ENCODE data around the gene LCNL1. TPM values are rescaled to one million over a fixed set of nuclear protein-coding genes. Genes with fewer than 3 reads are reported as not detected.
"Not testable (repeated sequence)": the region's sequence is repeated elsewhere in the genome, so short reads cannot be mapped to it uniquely, and the experiment has no call there.

The LCNL1 gene
- total RNA-seq, 2 experiments from 2014 or later, result 0.48 to 0.67 TPM

DNA sequence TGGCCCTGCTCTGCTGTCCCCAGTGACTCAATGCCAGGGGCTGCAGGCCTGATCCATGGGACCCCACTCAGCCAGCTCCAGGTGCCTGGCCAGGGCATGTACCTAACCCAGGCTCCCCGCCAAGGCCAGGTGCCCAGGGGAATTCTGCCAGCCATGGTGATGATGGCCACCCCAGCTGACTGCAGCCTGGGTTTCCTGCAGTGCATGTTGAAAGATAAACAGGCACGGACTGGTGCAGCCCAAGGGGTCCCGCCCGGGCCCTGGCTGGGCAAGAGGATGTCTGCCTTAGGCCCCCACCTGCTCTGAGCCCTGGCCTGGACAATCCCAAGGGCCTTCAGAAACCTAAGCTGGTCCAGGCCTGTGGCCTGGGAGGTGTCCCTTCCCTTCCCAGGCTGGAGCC is 44.0 kb downstream of the LCNL1 start:
- H3K27ac Mint-ChIP-seq, result no peak overlapping the region

DNA sequence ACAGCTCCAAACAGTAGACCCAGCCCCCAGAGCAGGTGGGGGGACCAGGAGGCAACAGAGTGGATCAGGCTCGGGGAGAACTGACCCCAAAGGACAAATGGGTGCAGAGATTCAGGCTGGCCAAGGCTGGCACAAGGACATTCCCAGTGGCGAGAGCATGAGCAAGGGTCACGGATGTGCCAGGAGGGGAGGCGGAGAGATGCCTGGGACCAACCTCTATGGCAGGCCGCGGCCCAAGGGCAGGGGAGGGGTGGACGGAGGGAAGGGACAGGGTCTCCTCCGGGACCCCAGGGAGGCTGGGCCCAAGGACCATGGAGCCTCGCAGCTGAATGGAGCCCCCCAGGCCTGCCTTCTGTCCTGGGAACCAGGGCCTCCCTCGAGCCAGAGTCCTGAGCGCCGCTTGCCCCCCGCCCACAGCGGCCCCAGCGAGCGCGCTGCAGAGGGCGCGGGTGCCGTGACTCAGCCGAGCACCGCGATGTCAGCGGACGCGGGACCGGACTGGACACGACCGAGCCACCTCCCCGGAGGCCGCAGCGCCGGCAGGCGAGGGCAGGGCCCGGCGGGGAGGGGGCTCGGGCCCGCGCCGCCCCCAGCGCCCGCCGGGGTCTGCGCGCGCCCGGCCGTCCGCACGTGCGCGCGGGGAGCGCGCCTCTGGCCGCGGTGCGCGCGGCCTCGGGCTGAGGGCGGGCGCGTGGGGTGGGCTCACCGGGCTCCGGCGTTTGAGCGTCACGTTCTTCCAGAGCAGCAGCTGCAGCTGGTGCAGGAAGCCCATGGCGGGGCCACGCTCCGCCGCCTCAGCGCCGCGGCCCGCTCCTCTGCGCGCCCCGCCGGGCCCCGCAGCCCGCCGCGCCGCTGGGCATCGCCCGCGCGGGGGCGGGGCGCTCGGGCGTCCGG is 44.8 kb downstream of the LCNL1 start, which contains the start of gene ABCA2:
TSS of gene ABCA2 (minus strand) at position 869 of the 894 bp plus-strand sequence. CDS start at position 772, 97 bp downstream.
- ChIA-PET CTCF (interaction anchor here (1.0 to 14.0 kb wide), 19 partner anchors 8 to 237 kb away, joined by 3 to 157 read pairs (median 5); partner anchors contain the start of genes AJM1, C8G, NPDC1 and PAXX), POLR2A (interaction anchor here (0.6 kb wide), 1 partner anchor 74 kb away, joined by 3 read pairs; no protein-coding TSS in a partner anchor)
- Mint-ChIP-seq H3K4me3 (peak within 1 kb of the TSS; percentile 76), H3K9me3 (no peaks in the 10 kb centered on the region), H3K36me3 (ENCODE audit: low read depth) (peaks cover 2% of the 10 kb centered on the region), H3K4me1 (peaks cover 46% of the 10 kb centered on the region), H3K27ac (peak within 1 kb of the TSS; percentile 87), H3K27me3 (no peaks in the 10 kb centered on the region)
- no peak for DNase-seq

More for the DNA sequence above, 44.0 kb downstream of the LCNL1 start:
- Mint-ChIP-seq H3K36me3 (ENCODE audit: low read depth) (peaks cover 5% of the 10 kb centered on the region), H3K9me3 (no peaks in the 10 kb centered on the region), H3K27me3 (no peaks in the 10 kb centered on the region), H3K4me1 (peaks cover 42% of the 10 kb centered on the region), H3K4me3 (peak overlapping the region; percentile 76)
- DNase-seq, result no peak
- POLR2A ChIA-PET, result interaction anchor here (0.6 kb wide), 1 partner anchor 73 kb away, joined by 3 read pairs; no protein-coding TSS in a partner anchor
- CTCF ChIA-PET, result interaction anchor here (1.0 to 7.4 kb wide), 9 partner anchors 9 to 234 kb away, joined by 3 to 59 read pairs (median 4); partner anchors contain the start of genes C8G and MAN1B1

DNA sequence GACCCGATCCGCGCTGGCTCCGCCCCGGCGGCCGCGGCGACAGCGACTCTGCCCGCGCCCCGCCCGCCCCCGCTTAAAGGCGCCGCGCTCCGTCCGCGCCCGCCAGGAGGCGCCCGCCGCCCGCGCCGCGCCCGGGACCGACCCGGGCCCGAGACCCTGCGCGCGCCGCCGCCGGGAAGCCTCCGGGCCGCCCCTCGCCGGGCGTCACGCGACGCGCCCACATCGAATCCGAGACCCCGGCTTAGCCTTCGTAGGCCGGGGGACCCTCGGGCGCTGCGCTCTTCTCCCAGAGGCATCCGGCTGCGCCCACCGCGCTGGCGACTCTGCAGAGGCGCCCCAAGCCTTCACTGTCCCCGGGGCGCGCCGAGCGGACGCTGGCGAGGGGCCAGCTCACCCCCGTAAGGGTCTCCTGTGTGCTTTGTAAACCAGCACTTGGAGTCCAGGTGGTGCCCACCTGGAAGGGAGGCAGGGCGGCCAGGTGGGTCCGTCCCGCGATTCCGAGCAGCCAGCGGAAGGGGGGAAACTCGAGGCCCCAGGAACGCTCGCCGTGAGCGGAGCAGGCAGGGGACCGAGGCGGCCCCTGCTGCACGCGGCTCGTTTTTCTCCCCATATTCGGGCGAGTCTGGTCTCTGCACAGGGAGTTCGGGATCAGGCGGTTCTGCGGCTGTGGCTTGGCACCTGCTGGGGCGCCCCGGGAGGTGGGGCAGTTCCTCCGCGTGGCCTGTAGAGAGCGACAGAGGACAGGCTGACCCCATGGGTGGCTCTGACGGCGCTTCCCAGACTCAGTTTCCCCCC is 45.7 kb downstream of the LCNL1 start:
- POLR2A ChIA-PET, result no interaction called here
- CTCF ChIA-PET, result interaction anchor here (0.6 to 14.0 kb wide), 41 partner anchors 9 to 300 kb away, joined by 3 to 157 read pairs (median 6); partner anchors contain the start of genes AJM1, CLIC3, MAN1B1 and NPDC1
- no peaks in the 10 kb centered on the region for H3K27me3 Mint-ChIP-seq
- H3K4me3 Mint-ChIP-seq, result peak overlapping the region; percentile 75
- no peaks in the 10 kb centered on the region for H3K9me3 Mint-ChIP-seq
- peaks cover 2% of the 10 kb centered on the region for H3K36me3 Mint-ChIP-seq (ENCODE audit: low read depth)
- peaks cover 52% of the 10 kb centered on the region for H3K4me1 Mint-ChIP-seq
- peak; percentile 67 for DNase-seq
- H3K27ac Mint-ChIP-seq, result peak overlapping the region; percentile 87

DNA sequence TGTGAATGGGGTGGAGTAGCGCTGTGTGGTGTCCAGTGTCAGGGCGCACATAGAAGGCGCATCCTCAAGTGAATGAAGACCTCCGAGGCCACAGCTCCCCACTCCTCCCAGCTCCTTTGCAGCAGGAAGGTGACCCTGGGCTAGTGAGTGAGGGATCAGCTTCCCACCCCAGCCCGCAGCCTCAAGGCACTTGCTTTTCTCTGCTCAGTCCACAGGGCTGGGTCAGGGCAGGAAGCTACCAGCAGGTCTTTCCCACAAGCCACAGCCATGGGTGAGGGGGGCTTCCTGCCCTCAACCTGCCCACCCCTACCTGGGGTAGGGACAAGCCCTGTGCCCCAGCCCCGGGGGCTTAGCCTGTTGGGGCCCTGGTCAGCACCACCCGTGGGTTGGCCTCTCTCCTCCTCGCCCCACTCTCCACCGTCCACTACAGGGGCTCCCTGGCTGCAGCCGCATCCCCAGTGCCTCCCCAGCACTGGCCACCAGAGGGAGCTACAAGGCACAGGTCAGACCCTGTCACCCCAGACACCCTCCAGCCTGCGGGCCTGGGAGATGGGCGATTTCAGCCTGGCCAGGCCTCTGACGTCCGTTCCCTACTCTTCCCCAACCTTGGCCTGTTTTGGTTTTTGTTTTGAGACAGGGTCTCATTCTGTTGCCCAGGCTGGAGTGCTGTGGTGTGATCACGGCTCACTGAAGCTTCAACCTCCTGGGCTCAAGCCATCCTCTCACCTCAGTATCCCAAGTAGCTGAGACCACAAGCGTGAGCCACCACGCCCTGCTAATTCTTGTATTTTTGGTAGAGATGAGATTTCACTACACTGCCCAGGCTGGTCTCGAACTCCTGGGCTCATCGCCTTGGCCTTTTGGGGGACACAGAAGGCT is 46.5 kb downstream of the LCNL1 start:
- Mint-ChIP-seq H3K4me1 (peaks cover 54% of the 10 kb centered on the region), H3K27ac (peak overlapping the region; percentile 87), H3K27me3 (no peaks in the 10 kb centered on the region), H3K36me3 (ENCODE audit: low read depth) (peaks cover 2% of the 10 kb centered on the region), H3K9me3 (no peaks in the 10 kb centered on the region), H3K4me3 (peak overlapping the region; percentile 75)
- ChIA-PET CTCF (interaction anchor here (0.6 to 14.0 kb wide), 50 partner anchors 9 to 300 kb away, joined by 3 to 157 read pairs (median 5); partner anchors contain the start of genes AJM1, CLIC3, MAN1B1 and NPDC1), POLR2A (no interaction called here)
- DNase-seq, result peak; percentile 70

DNA sequence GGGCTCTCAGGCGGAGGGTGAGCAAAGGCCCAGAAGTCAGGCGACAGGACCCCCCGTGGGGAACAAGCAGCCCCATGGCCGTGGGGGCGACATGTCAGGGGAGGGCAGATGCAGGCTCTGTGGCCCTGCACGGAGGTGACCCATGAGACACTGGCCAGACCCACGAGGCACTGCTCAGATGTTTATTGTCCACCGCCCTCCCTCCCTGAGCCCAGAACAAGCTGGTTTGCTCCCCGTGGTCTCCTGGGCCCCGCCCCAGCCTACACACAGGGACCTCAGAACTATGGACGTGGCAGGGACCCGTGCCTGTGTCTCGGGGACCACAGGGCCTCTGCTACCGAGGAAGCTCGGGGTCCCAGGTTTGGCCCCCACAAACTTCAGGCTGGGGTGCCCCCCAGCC is 47.2 kb downstream of the LCNL1 start:
- ChIA-PET POLR2A (no interaction called here), CTCF (interaction anchor here (0.6 to 14.0 kb wide), 43 partner anchors 8 to 301 kb away, joined by 3 to 157 read pairs (median 6); partner anchors contain the start of genes AJM1, CLIC3, MAN1B1 and NPDC1)
- peak overlapping the region; percentile 75 for H3K4me3 Mint-ChIP-seq
- H3K9me3 Mint-ChIP-seq, result no peaks in the 10 kb centered on the region
- peak overlapping the region; percentile 87 for H3K27ac Mint-ChIP-seq
- DNase-seq, result no peak
- no peaks in the 10 kb centered on the region for H3K27me3 Mint-ChIP-seq
- H3K36me3 Mint-ChIP-seq (ENCODE audit: low read depth), result peaks cover 2% of the 10 kb centered on the region
- H3K4me1 Mint-ChIP-seq, result peaks cover 57% of the 10 kb centered on the region

DNA sequence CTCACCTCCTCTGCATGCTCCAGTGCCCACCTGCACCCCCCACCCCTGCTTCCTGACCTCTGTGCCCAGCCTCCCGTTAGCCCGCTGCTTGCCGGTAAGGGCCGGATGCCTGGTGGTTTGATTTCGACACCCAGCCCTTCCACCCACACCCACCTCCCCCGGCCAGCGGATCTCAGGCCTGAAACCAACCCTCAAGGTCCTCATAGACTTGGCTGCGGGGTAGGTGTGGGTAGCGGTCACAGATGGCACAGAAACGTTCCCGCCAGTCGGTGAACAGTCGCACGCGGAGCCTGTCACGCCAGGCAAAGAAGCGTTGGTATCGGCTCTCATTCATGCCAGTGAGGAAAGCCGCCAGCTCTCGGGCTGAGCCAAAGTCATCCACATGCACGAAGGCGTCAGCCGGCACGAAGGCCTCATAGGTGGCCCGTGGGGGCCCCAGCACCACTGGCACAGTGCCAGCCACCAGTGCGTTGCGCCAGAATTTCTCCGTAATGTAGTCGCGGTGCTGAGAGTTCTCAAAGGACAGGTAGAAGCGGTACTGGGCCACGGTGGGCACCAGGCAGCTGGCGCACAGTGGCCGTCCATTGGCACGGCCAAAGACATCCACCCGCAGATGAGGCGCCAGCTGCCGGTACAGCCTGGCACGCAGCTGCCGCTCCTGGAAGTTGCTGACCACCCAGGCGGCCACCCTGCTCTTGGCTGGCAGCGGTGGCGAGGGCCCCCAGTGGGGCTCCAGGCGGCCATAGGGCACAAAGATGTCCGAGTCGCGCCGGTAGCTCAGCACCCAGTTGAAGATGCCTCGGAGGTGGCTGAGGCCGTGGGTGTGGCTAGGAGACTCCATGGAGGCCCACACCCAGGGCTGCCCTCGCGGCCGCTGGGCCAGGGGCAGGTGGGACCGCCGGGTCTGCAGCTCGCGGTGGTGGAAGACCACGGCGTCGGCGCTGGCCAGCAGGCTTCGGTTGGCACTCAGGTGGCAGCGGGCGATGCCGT is 48.0 kb downstream of the LCNL1 start:
- Mint-ChIP-seq H3K4me3 (peak overlapping the region; percentile 75), H3K27me3 (no peaks in the 10 kb centered on the region), H3K9me3 (no peaks in the 10 kb centered on the region), H3K27ac (peak overlapping the region; percentile 87), H3K4me1 (peaks cover 63% of the 10 kb centered on the region), H3K36me3 (ENCODE audit: low read depth) (peaks cover 2% of the 10 kb centered on the region)
- CTCF ChIA-PET, result interaction anchor here (1.1 to 14.0 kb wide), 13 partner anchors 13 to 243 kb away, joined by 3 to 157 read pairs (median 7); partner anchors contain the start of genes AJM1, NPDC1, PAXX and SAPCD2
- POLR2A ChIA-PET, result no interaction called here
- DNase-seq, result peak; percentile 39

DNA sequence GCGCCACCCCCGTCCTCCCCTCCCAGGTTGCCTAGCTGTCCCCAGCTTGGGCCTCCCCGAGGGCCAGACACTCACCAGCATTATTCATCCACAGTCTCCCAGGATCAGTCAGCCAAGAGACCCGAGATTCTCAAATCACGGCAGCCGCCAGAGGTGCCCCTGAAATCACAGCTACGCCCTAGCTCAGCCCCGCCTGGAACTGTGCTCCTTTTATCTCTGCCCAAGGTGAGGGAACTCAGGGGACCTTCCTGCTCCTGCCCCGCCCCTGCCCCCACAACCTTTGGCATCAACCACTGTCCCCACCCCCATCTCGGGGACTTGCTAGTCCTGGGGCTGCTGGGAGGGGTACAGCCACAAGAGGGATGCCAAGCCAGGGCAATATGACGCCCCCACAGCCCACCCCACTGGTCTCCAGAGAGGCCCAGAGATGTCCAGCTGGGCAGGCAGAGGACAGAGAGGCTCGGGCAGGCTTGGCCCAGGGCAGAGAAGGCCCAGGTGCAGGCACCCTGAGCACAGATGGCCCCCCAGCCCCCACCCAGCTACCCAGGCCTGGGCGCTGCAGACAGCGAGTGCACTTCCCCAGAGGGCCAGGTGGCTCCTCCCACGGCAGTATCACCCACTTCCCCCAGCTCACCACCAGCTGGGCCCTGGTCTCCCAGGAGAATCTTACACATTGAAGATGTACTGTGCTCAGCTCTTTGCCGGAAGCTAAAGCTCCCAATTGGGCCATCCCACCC is 49.3 kb downstream of the LCNL1 start, which contains the start of gene FUT7:
TSS of gene FUT7 (minus strand) at position 185 of the 737 bp plus-strand sequence. CDS start at position 88, 97 bp downstream.
- Mint-ChIP-seq H3K4me1 (peaks cover 58% of the 10 kb centered on the region), H3K27me3 (no peaks in the 10 kb centered on the region), H3K27ac (peak within 1 kb of the TSS; percentile 87), H3K9me3 (no peaks in the 10 kb centered on the region), H3K4me3 (peak within 1 kb of the TSS; percentile 75), H3K36me3 (ENCODE audit: low read depth) (peaks cover 2% of the 10 kb centered on the region)
- CTCF ChIA-PET, result interaction anchor here (0.7 to 14.0 kb wide), 11 partner anchors 14 to 307 kb away, joined by 3 to 157 read pairs (median 4); partner anchors contain the start of genes NPDC1 and SAPCD2
- DNase-seq, result peak; percentile 28
- POLR2A ChIA-PET, result interaction anchor here (0.6 kb wide), 1 partner anchor 138 kb away, joined by 3 read pairs; no protein-coding TSS in a partner anchor

DNA sequence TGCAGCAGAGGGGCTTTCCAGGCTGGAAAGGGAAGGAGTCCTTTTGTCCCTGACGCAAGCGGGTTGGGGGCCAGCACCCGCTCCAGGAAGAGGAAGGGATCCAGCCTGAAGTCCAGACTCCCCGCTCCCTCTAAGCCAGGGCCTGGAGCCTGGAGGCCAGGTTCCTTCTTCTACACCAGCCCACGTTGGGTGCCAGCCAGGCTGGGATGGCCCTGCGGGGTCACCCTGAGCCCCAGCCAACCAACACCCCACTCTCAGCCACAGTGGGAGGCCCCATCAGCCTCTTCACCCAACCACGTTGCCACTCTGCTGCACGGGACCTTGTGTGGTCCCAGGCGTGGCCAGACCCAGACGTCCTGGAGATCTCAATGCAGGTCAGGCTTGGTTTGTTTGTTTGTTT is 50.1 kb downstream of the LCNL1 start:
- H3K27me3 Mint-ChIP-seq, result no peaks in the 10 kb centered on the region
- no peaks in the 10 kb centered on the region for H3K9me3 Mint-ChIP-seq
- POLR2A ChIA-PET, result no interaction called here
- H3K4me3 Mint-ChIP-seq, result peak overlapping the region; percentile 22
- peak; percentile 20 for DNase-seq
- H3K4me1 Mint-ChIP-seq, result peaks cover 55% of the 10 kb centered on the region
- CTCF ChIA-PET, result interaction anchor here (0.7 to 14.0 kb wide), 8 partner anchors 14 to 307 kb away, joined by 3 to 157 read pairs (median 4); partner anchors contain the start of genes NPDC1 and SAPCD2
- H3K27ac Mint-ChIP-seq, result peak overlapping the region; percentile 61
- peaks cover 2% of the 10 kb centered on the region for H3K36me3 Mint-ChIP-seq (ENCODE audit: low read depth)

DNA sequence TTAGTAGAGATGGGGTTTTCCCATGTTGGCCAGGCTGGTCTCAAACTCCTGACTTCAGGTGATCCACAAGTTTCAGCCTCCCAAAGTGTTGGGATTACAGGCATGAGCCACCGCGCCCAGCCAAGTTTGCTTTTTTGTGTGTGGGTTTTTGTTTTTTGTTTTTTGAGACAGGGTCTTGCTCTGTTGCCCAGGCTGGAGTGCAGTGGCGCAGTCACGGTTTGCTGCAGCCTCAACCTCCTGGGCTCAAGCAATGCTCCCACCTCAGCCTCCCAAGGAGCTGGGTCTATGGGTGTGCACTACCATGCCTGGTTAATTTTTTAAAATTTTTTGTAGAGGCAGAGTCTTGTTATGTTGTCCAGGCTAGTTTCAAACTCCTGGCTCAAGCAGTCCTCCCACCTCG is 50.7 kb downstream of the LCNL1 start:
- POLR2A ChIA-PET; H3K36me3 Mint-ChIP-seq (ENCODE audit: low read depth); H3K9me3 Mint-ChIP-seq; H3K27me3 Mint-ChIP-seq; DNase-seq: not testable (repeated sequence)
- peak overlapping the region; percentile 72 for H3K27ac Mint-ChIP-seq
- H3K4me3 Mint-ChIP-seq, result peak overlapping the region; percentile 7
- peaks cover 55% of the 10 kb centered on the region for H3K4me1 Mint-ChIP-seq
- CTCF ChIA-PET, result interaction anchor here (0.9 to 14.0 kb wide), 5 partner anchors 13 to 203 kb away, joined by 3 to 157 read pairs (median 19); partner anchors contain the start of genes AJM1, NPDC1 and SAPCD2
